GM19099 (cell line): ENCODE data around the gene EP400.

Experiments used
- POLR2A ChIP-seq: IDR thresholded peaks from 3 replicates; pipeline ENCODE4 v1.6.1; 2011; ENCODE audit warnings: low read depth; ENCODE audit not compliant: insufficient read length; ENCODE audit errors: extremely low read depth

EP400 gene, protein sequence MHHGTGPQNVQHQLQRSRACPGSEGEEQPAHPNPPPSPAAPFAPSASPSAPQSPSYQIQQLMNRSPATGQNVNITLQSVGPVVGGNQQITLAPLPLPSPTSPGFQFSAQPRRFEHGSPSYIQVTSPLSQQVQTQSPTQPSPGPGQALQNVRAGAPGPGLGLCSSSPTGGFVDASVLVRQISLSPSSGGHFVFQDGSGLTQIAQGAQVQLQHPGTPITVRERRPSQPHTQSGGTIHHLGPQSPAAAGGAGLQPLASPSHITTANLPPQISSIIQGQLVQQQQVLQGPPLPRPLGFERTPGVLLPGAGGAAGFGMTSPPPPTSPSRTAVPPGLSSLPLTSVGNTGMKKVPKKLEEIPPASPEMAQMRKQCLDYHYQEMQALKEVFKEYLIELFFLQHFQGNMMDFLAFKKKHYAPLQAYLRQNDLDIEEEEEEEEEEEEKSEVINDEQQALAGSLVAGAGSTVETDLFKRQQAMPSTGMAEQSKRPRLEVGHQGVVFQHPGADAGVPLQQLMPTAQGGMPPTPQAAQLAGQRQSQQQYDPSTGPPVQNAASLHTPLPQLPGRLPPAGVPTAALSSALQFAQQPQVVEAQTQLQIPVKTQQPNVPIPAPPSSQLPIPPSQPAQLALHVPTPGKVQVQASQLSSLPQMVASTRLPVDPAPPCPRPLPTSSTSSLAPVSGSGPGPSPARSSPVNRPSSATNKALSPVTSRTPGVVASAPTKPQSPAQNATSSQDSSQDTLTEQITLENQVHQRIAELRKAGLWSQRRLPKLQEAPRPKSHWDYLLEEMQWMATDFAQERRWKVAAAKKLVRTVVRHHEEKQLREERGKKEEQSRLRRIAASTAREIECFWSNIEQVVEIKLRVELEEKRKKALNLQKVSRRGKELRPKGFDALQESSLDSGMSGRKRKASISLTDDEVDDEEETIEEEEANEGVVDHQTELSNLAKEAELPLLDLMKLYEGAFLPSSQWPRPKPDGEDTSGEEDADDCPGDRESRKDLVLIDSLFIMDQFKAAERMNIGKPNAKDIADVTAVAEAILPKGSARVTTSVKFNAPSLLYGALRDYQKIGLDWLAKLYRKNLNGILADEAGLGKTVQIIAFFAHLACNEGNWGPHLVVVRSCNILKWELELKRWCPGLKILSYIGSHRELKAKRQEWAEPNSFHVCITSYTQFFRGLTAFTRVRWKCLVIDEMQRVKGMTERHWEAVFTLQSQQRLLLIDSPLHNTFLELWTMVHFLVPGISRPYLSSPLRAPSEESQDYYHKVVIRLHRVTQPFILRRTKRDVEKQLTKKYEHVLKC (N-terminal part only)

GRCh38 chr12:131949431-131950181 is at the start of gene EP400:
Gene EP400 (plus strand): TSS chr12:131949942. CDS start chr12:131960620, 10,678 bp downstream.
- peak; percentile 76 for TF ChIP-seq POLR2A

DNA sequence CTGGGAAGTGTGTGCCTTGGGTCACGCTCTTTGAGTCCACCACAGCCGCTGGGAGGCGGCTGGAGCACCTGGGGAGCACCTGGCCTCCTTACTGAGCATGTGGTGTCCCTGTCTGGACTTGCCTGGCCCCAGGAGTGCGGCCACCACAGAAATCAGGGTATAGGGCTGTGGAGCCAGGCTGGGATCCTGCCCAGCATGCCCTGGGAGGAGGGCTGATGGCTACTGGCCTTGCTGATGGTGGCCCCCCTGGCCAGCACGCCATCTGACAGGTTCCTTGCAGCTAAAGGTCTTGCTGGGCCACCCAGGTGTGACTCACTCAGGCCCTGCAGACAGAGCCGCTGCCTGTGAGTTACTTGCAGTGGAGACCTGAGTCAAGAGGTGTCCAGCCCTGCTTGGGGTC is 49.3 kb upstream of the EP400 start:
- no peak for TF ChIP-seq POLR2A

DNA sequence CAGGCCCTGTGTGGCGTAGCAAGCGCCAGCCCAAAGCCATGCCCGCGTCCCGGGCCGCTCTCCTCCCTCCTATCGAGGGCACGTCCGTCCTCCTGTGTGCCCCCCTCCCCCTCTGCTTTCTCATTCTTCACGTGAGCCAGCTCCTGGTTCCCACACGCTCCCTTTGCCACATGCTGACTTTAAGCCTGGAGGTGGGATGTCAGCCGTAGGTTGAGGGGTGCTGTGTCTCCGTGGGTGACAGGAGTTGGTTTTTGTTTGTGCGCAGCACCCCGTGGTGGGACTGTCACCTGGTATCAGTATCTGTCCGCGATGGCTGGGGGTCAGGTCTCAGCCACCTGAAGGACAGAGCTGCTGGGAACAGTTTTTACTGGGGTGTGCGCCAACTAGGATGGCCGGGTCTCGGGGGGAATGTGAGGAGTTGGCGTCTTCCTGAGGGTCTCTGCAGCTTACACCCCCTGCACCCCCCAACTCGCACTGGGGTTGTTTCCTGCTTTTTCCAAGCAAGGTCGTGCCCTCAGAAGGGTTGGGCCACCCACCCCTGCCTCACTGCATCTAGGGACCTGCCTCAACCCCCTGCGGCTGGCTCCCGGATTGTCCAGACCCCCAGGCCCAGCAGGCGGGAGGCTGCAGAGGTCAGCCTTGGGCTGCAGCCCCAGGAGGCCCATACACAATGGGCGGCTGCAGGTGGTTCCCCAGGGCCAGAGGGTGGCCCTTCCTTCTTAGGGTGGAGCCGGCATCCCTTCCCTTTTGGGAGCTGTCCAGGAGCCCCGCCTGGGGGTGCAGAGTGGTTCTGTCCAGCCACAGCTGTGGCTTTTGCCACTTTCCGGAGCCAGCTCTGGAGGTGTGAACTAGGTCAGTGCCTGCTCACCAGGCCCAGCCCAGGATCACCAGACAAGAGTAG is 48.1 kb upstream of the EP400 start:
- TF ChIP-seq POLR2A = no peak

DNA sequence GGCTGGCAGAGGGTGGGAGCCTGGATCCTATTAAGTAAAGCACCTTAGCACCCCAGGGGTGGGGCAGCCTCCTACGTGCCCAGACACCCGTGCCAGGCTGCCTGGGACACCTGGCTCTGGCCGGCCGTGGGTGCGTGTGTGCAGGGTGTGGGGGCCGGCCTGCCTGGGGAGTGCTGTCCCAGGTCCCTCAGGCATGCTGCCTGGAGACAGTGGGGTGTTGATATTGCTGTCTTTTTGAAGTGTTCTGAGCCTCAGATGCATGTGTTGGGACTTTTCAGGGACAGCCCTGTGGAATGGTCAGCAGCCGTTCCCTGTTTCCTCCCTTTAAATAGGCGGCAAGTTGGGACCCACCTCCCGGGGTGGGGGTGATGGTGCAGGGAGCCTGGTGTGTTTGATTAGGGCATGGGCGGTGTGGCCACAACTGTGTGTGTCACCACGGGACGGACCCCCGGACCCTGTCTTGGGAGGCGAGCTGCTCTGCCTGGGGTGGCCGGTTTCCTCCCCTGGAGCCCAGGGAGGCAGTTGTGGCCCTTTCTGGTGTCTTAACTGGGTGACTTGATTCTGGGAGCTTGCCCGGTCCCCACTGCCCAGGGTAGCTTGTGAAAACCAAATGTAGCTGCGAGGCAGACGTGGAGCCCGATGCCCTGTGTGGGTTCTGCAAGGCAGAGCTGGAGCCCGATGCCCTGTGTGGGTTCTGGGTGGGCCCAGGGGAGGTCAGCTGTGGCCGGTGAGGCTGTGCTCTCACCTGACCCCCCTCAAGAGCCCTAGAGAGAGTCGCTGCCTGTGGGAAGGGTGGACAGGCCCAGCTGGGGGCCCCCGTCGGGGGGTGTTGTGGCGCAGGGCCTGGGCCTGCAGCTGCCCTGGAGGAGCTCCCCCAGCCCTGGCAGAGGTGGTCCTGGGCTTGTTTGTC is 47.2 kb upstream of the EP400 start:
- TF ChIP-seq POLR2A = no peak

GRCh38 chr12:131903270-131904255 is 46.2 kb upstream of the EP400 start:
- no peak for TF ChIP-seq POLR2A

GRCh38 chr12:131904346-131904745 is 45.4 kb upstream of the EP400 start:
- TF ChIP-seq POLR2A = no peak

- TF ChIP-seq POLR2A = no peak
Observed at GRCh38 chr12:131905081-131905629, 44.6 kb upstream of the EP400 start.

DNA sequence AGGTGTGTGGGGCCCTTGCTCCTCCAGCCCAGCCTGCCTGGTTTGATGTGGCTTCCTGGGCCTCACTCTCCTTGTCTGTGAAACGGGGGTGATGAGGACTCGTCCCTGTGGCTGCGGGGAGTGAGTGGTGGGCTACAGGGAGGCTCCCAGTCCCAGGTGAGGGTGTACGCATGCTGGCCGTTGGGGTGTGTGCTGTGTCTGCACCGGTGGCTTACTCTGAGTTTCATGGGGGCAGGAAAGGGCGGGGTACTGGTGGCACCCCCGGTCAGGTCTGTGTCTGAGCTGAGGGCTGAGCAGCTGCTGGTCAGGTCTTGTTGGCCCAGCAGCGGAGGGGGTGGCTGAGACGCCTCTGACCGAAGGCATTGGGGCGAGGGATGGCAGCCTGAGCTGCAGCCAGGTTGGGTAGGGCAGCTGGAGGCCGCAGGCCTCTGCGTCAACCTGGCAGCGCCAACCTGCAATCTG is 44.1 kb upstream of the EP400 start:
- TF ChIP-seq POLR2A = no peak

DNA sequence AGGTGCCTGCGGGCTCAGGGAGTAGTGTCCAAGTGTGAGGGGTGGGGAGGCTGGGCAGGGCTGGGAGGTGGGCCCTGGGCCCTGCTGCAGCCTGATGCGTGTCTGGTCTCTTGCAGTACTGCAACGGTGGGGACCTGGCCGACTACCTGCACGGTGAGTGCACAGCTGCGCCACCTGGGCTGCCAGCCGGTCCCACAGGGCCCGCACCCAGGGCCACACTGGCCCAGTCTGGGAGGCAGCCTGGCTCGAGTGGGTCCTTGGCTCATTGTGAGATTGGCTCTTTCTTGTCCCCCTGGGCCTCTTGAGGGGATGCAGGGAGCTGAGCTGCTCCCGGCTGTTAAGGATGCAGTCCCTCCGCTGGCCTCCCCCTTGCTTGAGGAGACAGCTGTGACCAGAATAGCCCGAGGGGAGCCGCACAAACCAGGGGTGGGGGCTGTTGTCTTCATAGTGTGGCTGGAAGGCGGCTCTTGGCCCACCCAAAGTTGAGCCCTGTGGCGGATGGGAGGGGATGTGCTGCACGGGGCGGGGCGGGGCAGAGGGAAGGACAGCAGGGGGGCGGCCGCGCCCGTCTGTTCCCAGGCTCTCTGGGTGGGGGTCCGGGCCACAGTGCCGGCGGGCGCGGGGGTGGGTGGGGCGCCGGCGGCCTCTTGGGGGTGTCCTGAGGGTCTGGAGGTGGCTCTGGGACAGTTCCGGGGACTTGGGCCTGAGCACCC is 42.2 kb upstream of the EP400 start:
- no peak for TF ChIP-seq POLR2A
